Adipose tissue (tissue), 3 donors: ENCODE measurements around the gene SLC2A8. TPM values are rescaled to one million over a fixed set of nuclear protein-coding genes. Genes with fewer than 3 reads are reported as not detected.

Source experiments
- H3K27ac ChIP-seq: one replicate; pipeline ENCODE4 v1.5.1; 2013; ENCODE audit warnings: low read depth, low read length
- WGBS, 3 donors: extraction: QIAGEN DNeasy Blood & Tissue Kit; methylation state at CpG; one replicate each; pipeline ENCODE4 v1.1.7; 2013; 5-methylcytosine and 5-hydroxymethylcytosine counted together
- polyA plus RNA-seq, 3 donors: library from polyadenylated mRNA; stranded (reverse); fragments of 200-250 nt; gene quantifications; one replicate each; pipeline ENCODE4 v1.2.3, GENCODE V29; 2013
- donor health status: healthy with polysubstance abuse.
- donor health status: Bipolar disorder and iron deficiency.
- donor health status: healthy.

Gene SLC2A8
- polyA plus RNA-seq, 3 donors, result 9.7 to 16.3 (median 15.2) TPM

DNA sequence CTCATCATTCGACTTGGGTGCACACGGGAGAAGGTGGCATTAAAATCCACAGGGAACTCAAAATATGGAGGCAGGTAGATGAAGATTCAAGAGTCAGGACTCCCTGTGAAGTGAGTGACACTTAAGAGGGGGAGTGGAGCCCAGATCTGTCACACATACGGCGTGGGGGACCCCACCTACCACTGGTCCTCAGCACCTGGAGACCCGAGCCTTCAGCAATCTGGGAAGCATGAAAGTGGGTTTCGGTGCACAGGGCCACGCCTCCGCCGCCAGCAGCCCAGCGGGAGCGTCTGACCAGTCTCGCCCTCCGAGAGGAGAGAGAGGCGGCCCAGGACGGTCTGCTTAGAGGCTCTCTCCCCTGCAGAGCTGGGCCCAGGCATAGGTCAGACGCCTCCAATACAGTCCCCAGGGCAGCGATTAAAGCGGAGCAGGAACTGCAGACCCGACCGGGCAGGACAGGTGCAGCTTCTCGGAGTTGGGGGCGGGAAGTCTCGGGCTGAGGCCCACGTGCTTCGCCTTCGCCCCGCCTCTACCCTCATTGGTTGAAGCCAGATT lies 639 bp upstream of the SLC2A8 start:
- WGBS, 3 donors, result 3 to 9% (median 5%) methylated on average over 27 of the region's 27 CpGs
- no peak overlapping the region for H3K27ac ChIP-seq

DNA sequence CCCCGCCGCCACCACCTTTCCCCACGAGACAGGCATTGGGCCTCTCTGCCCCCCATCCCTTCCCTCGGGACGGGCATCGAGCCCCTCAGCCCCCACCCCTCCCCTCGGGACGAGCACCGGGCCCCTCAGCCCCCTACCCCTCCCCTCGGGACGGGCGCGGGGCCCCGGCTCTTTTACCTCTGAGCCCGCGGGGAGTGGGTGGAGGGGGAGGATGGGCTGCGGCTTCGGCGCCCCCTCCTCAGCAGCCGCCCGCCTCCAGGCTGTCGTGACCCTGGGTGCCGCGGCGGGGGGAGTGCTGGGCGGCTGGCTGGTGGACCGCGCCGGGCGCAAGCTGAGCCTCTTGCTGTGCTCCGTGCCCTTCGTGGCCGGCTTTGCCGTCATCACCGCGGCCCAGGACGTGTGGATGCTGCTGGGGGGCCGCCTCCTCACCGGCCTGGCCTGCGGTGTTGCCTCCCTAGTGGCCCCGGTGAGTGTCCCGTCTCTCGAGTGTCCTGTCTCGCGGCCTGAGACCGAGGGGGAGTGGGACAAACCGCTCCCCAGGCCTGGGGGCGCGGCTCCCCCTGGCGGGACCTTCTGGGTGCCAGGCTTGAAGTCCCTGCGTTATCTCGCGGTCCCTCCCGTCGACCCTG lies 791 bp downstream of the SLC2A8 start:
- H3K27ac ChIP-seq, result no peak overlapping the region
- WGBS, 3 donors, result 1 to 2% (median 1%) methylated on average over 41 to 54 of the region's 55 CpGs

DNA sequence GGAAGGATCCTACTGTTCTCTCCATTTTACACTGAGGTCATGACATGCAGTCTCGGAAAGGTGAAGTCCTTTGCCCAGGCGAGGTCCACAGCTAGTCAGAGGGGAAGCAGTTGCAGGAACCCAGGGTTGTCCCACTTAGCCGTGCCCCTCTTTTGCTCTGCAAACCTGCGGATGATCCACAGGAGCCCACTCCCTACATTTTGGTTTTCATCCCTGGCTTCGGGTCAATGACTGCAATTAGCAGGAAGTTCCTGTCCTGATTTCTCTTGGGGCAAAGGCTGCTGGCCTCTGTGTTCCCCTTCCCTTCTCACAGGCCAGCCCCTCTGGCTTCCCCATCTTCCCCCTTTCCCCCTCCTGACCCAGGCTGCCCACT lies 1.3 kb downstream of the SLC2A8 start:
- no peak overlapping the region for H3K27ac ChIP-seq
- 52 to 55% (median 52%) methylated on average over 5 of the region's 5 CpGs for WGBS, 3 donors

DNA sequence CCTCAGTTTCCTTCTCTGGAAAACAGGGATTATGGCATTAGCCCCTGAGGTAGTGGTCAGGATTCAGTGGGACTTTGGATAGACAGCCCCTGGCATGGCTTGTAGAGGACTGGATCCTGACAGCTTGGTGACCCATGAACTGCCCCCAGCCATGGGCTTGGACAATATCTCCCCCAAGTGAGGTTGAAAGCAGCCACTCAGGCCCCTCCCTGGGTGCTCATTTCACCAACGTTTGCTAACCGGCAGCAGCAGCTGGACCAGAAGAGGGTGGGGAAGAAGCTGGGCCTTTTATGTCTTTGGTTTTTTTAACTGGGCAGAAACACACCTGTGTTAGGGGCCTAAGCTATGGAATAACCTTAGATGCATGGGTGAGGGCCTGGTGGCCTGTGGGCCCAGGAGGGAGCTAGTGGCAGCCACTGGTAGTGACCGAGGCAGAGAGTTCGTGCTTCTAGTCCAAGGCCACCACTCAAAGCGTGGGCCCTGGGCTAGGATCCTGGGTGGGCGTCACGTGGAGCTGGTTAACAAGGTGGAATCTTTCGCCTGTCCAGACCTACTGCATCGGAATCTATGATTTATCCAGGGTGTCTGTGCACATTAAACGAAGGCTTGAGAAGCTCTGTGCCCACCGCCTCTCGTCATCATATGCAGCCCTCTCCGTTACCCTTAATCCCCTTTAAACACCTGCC lies 1.9 kb downstream of the SLC2A8 start:
- WGBS, 3 donors, result 85 to 93% (median 90%) methylated on average over 13 of the region's 13 CpGs
- no peak overlapping the region for H3K27ac ChIP-seq

DNA sequence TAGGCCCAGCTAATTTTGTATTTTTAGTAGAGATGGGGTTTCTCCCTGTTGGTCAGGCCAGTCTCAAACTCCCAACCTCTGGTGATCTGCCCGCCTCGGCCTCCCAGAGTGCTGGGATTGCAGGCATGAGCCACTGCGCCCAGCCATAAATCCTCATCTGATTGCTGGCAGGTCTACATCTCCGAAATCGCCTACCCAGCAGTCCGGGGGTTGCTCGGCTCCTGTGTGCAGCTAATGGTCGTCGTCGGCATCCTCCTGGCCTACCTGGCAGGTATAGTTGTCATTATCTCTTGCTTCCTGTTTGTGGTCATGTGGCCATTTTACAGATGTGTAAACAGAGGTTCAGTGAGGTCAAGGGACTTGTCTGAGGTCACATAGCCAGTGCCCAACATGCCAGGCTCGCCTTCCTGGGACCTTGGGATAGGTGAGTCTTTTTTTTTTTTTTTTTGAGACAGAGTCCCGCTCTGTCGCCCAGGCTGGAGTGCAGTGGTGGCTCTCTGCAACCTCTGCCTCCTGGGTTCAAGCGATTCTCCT lies 2.8 kb downstream of the SLC2A8 start:
- no peak overlapping the region for H3K27ac ChIP-seq
- WGBS, 3 donors, result 96 to 97% (median 97%) methylated on average over 14 of the region's 14 CpGs

DNA sequence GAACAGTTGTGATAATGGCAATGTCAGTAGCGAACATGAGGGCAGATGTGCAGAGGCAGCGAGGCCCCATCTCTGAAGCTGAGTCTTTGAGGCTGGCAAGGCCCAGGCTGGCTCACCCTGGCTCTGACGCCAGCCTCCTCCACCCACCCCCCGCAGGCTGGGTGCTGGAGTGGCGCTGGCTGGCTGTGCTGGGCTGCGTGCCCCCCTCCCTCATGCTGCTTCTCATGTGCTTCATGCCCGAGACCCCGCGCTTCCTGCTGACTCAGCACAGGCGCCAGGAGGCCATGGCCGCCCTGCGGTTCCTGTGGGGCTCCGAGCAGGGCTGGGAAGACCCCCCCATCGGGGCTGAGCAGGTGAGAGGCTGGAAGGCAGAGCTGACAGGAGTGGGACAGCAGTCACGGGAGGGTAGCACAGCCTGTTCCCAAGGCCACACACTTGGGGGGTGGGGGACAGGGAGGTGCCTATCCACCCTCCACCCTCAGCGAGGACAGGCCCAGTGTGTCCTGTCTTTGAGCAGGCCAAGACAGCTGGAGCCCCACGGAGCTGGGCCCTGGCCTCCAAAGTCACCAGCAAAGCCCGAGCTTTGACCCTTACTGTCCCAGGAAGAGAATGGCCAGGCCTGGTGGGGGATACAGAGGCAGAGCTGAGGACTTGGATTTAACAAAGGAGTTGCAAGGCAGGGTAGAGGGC lies 5.6 kb downstream of the SLC2A8 start:
- no peak overlapping the region for H3K27ac ChIP-seq
- 79 to 86% (median 84%) methylated on average over 18 of the region's 18 CpGs for WGBS, 3 donors

DNA sequence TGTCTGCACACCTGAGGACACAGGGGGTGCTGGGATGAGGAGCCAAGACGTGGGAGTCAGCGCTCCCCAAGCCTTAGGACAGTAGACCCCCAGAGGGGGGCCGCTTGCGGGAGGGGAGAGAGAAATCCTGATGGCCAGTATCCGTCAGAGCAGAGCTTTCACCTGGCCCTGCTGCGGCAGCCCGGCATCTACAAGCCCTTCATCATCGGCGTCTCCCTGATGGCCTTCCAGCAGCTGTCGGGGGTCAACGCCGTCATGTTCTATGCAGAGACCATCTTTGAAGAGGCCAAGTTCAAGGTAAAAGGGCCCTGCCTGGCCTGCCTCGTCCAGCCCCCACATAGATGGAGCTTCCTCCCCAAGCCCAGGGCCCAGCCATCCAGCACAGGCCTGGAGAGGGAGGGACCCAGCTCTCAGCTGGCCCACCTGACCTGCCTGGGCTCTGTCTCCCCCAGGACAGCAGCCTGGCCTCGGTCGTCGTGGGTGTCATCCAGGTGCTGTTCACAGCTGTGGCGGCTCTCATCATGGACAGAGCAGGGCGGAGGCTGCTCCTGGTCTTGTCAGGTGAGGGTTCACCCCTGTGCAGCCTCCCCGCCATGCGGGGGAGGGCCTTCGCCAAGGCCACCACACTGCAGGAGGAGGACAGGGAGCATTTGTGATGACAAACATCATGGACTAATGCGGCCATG lies 6.7 kb downstream of the SLC2A8 start:
- H3K27ac ChIP-seq, result no peak overlapping the region
- WGBS, 3 donors, result 85 to 95% (median 86%) methylated on average over 19 to 21 of the region's 22 CpGs

DNA sequence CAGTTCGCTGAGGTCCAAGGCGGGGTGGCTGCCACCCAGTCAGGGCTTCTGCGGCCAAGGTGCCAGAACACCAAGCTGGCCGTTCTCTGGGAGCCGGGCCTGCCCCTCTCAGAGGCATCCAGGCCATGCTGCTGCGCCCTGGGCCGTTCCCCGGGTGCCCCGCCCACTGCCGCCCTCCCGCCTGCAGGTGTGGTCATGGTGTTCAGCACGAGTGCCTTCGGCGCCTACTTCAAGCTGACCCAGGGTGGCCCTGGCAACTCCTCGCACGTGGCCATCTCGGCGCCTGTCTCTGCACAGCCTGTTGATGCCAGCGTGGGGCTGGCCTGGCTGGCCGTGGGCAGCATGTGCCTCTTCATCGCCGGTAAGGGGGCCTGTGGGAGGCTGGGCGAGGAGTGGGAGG lies 7.7 kb downstream of the SLC2A8 start:
- WGBS, 3 donors, result 94 to 96% (median 95%) methylated on average over 22 to 23 of the region's 23 CpGs
- no peak overlapping the region for H3K27ac ChIP-seq

DNA sequence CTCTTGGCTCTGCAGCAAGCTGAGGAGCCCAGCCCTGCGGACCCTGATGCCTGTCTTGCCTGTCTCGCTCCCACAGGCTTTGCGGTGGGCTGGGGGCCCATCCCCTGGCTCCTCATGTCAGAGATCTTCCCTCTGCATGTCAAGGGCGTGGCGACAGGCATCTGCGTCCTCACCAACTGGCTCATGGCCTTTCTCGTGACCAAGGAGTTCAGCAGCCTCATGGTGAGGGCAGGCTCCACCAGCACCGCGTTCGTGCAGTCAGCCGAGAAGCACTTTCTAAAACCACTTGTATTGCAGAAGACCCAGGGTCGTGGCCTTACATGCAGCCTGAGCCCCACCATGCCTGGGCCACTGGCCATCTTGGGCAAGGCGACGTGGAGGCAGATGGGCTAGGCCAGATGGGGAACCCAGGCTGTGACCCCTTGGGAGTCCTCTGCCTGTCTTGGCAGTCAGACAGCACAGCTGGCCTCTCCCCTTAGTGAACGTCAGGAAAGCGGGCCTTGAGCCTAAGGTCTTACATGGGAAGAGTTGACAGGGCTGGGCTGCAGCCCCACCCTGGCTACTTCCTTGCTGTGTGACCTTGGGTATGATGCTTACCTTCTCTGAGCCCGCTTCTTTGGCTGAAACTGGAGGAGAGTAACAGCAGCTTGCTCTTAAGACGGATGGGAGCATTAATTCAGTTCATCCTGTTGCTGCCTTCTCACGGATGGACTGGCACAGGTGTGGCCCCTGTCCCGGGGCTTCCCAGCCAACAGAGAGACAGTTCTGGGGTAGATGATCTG lies 8.6 kb downstream of the SLC2A8 start:
- no peak overlapping the region for H3K27ac ChIP-seq
- WGBS, 3 donors, result 89 to 94% (median 90%) methylated on average over 20 of the region's 20 CpGs

DNA sequence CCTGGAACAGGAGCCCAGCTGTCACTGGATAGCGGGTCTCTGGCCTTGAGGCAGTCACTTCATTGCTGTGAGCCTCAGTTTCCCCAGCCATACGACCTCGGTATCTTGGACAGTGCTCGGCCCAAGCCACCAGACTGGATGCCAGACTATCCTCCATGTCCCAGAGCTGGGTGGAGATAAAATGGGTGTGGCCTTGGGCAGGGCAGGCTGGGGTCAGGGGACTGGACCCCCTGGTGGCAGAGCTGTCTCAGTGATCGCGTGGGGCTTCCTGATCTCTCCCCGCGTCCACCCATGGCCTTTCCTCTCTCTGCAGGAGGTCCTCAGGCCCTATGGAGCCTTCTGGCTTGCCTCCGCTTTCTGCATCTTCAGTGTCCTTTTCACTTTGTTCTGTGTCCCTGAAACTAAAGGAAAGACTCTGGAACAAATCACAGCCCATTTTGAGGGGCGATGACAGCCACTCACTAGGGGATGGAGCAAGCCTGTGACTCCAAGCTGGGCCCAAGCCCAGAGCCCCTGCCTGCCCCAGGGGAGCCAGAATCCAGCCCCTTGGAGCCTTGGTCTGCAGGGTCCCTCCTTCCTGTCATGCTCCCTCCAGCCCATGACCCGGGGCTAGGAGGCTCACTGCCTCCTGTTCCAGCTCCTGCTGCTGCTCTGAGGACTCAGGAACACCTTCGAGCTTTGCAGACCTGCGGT lies 10.0 kb downstream of the SLC2A8 start:
- 85 to 89% (median 85%) methylated on average over 13 of the region's 13 CpGs for WGBS, 3 donors
- H3K27ac ChIP-seq, result no peak overlapping the region

DNA sequence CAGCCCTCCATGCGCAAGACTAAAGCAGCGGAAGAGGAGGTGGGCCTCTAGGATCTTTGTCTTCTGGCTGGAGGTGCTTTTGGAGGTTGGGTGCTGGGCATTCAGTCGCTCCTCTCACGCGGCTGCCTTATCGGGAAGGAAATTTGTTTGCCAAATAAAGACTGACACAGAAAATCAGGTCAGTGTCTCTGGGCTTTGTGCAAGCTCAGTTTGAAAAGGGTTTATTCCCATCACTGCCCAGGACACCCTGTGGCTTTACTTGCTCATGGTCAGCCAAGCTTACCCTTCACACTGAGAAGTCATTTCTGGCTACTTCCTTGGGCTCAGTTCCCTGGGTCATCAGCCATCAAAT lies 10.5 kb downstream of the SLC2A8 start:
- 63 to 89% (median 86%) methylated on average over 6 of the region's 6 CpGs for WGBS, 3 donors
- no peak overlapping the region for H3K27ac ChIP-seq

DNA sequence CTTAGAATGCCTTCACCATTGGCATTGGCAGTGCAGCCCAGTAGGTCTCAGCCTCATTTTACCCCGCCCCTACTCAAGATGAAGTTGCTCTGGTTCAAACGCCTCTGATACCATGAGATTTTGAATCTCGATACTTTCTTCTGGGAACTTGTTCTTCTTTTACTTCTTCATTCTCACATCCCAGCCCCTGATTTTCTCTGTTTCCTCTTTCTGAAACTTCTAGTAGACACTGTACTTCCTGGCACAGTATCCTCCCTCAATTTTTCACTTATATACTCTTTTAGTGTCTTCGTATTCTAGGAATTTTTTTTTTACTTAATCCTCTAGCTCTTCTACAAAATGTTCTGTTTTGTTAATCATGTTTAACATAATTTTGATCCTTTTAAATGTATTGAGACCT lies 14.2 kb downstream of the SLC2A8 start:
- no peak overlapping the region for H3K27ac ChIP-seq
- 60 to 78% (median 72%) methylated on average over 4 of the region's 4 CpGs for WGBS, 3 donors

DNA sequence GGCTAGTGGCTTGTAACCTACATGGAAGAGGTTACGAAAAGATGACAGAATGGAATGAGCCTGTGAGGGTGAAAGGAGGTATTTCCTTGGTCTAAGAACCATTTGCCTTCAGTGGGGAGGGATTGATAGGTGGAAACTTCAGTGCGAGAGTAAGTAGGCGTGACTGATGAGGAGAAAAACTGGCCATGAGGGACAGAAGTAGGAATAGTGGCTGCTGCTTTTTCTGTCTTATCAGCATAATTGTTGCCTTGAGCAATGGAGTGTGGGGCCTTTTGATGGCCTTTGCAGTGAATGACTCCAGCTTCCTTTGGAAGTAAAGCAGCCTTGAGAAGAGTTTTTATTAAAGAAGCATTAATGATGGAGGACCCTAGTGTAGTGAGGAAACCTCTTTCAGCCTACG lies 18.2 kb downstream of the SLC2A8 start:
- 87 to 92% (median 91%) methylated on average over 4 of the region's 4 CpGs for WGBS, 3 donors
- H3K27ac ChIP-seq, result no peak overlapping the region

DNA sequence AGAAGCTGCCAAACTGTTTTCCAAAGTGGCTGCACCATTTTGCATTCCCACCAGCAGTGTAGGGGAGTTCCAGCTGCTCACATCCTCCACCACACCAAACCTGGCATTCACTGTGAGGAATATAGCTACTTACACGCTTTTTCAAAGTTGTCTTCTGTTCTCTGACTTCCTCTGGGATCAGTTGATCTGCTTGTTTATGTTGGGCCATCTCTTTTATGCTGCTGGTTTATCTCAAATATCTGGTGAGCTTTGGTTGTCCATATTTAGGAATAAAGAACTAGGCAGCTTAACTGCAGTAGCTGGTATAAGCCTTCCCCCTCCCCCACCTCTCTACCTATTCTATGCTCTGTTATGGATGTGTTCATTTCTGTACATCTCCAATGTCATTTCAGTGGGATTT lies 18.7 kb downstream of the SLC2A8 start:
- 80 to 89% (median 82%) methylated on average over 1 of the region's 1 CpG for WGBS, 3 donors
- no peak overlapping the region for H3K27ac ChIP-seq

DNA sequence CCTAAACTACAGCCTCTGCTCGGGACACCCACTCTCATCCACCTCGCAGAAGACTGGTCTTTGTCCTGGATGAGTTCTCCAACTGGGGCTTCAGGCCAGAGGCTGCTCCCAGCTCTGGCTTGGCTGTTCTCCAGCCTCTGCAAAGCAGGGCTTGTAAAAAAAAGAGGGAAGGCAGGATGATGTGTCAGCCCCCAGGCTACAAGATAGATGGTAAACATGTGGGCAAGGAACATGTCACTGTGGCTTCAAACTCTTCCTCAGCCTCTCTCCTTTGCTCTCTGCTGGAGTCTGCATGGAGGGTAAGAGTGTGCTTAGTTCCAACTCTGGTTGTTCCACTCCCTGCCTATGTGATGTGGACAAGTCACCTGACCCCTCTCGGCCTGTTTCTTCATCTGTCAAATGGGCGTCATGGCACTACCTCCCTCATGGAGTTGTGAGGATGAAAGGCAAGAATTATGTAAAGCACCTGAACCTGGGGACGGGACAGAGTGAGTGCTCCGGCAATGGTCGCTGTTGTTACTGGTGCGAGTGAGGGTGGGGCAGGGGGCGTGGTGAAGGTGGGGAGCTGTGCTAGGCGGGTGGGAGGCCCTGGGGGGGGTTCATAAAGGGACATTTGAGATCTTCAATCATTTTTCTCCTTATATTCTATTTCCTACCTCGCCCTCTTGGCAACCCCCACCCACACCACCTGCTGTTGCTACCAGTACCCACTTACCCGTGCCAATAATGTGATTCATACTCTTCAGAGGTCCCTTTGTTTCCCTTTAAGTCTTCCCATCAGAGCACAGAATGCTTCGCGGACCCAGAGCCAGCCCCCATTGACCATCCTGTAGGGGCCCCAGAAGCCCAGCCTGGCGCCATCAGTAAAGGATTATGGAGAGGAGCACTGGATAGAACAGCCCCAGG lies 20.4 kb downstream of the SLC2A8 start:
- no peak overlapping the region for H3K27ac ChIP-seq
- WGBS, 3 donors, result 78 to 83% (median 82%) methylated on average over 15 of the region's 15 CpGs

DNA sequence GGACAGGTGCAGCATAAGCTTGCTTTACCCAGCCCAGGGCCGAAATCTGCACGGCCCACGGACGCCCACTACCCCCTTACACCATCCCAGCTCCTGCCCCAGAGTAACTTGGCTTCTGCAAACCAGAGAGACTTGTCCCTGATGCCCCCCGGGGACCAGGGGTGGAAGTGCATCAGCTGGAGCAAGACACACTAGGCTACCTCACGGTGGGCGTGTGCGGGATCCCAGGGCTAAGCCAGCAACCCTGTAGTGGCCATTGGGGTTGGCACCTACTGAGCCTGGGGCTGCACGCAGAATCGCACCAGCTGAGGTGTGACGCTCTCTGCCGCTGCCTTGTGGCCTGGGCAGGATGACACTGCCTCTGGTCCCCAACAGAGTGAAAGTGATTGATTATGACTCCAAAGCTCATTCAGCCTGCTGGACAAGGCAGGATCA lies 21.1 kb downstream of the SLC2A8 start:
- H3K27ac ChIP-seq, result no peak overlapping the region
- 66 to 71% (median 70%) methylated on average over 12 of the region's 12 CpGs for WGBS, 3 donors

DNA sequence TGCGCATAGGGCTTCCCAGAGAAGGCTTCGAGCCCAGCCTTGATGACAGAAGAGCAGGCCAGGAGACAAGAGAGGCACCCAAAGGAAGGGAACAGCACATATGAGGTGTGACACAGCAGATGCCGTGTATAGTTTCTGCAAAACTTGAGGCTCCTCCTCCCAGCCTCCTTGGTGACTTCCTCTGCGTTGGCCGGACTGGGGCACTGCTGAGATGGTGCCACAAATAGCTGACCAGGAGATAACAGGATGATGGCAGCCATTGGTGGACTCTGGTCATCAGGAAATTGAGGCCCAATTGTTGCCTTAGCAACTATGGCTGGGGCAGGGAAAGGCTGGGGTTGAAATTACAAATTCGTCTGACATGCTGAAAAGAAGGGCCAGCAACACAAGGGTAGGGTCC lies 22.4 kb downstream of the SLC2A8 start:
- H3K27ac ChIP-seq, result no peak overlapping the region
- WGBS, 3 donors, result 75 to 91% (median 78%) methylated on average over 6 of the region's 6 CpGs
